ENCODE measurements around the gene LPP. TPM values are rescaled to one million over a fixed set of nuclear protein-coding genes. Genes with fewer than 3 reads are reported as not detected.

LPP gene
- total RNA-seq, 1 experiment from 2014 or later: 148 TPM

DNA sequence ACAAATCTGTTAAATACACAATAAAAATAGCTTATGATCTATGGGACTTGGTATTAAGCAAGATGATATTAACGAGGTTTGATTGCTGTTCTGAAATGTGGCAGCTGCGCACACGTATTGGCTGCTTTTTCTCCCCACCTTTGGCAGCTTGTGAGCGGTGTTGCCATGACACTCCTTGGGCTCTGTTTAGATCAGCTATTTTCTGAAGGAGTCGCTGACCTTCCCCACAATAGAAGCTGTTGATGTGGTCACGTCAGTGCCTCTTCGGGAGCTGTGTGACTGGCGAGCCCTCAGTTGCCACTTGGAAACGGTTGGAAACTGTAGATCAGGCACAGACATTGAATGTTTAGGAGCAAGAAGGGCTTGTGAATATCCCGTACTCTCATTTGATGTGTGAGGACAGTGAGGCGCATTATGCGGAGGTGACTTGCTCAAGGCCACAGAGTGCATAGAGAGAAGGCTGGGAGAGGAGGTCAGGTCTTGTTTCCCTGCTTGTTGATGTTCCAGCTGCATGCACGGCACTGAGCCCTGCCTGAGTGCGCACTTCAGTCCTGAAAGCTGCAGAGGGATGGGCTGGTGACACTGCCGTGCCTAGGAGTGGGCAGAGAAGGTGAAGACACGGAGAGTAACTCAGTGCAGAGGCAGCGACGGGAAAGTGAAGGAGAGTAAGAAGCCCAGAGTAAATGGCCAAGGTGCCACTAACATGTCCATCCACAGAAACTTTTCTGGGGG lies 198.4 kb downstream of the LPP start:
- Histone ChIP-seq H3K27ac (no peak overlapping the region), H3K9me3 (ENCODE audit: insufficient read depth, low read depth) (no peaks in the 10 kb centered on the region), H3K9me2 (ENCODE audit: insufficient read depth) (no peaks in the 10 kb centered on the region), H3K4me3 (no peak overlapping the region), H3F3A (ENCODE audit: insufficient read depth, low read depth) (peaks cover 15% of the 10 kb centered on the region), H3K4me1 (replicated peaks; ENCODE audit: insufficient read depth) (peaks cover 17% of the 10 kb centered on the region), H2AFZ (no peak overlapping the region), H3K4me2 (no peak overlapping the region), H3K27me3 (ENCODE audit: insufficient read depth, low read depth) (no peaks in the 10 kb centered on the region), H3K36me3 (ENCODE audit: low read depth) (no peaks in the 10 kb centered on the region), H3K79me2 (ENCODE audit: low read depth) (no peaks in the 10 kb centered on the region), H4K20me1 (ENCODE audit: insufficient read depth) (no peaks in the 10 kb centered on the region)
- ChIA-PET CTCF (no interaction called here), POLR2A (ENCODE audit: unreplicated experiment) (no interaction called here)
- DNase-seq: no peak
- no TSS peak for BruUV-seq (replicated peaks)
- intact Hi-C loops (cut with micrococcal nuclease; ENCODE audit: unreplicated experiment): no loop called here
- TF ChIP-seq, protein P1, sequence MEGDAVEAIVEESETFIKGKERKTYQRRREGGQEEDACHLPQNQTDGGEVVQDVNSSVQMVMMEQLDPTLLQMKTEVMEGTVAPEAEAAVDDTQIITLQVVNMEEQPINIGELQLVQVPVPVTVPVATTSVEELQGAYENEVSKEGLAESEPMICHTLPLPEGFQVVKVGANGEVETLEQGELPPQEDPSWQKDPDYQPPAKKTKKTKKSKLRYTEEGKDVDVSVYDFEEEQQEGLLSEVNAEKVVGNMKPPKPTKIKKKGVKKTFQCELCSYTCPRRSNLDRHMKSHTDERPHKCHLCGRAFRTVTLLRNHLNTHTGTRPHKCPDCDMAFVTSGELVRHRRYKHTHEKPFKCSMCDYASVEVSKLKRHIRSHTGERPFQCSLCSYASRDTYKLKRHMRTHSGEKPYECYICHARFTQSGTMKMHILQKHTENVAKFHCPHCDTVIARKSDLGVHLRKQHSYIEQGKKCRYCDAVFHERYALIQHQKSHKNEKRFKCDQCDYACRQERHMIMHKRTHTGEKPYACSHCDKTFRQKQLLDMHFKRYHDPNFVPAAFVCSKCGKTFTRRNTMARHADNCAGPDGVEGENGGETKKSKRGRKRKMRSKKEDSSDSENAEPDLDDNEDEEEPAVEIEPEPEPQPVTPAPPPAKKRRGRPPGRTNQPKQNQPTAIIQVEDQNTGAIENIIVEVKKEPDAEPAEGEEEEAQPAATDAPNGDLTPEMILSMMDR (conservative IDR thresholded peaks at IDR 0.05): no peak
- TF ChIP-seq EZH2 (IDR thresholded peaks at IDR 0.05; ENCODE audit: low read depth): no peak

DNA sequence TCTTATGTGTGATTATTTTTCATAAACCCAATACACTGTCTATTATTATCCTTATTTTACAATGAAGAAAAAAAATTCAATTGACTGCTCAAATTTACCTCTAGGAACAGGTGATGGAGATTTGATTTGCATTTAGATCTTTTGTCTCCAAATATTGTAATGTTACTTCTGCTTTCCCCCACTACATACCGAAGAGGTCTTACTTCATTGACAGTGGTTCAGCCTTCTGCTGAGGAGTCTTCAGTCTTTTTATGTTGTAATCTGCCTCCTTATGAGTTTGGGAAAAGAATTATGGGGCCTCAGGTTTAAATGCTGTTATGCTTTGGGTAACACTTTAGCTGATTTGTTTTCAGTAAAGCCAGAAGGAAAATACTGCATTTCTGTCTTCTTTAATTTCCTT lies 199.5 kb downstream of the LPP start:
- POLR2A ChIA-PET (ENCODE audit: unreplicated experiment): no interaction called here
- H3F3A ChIP-seq (ENCODE audit: insufficient read depth, low read depth): peaks cover 4% of the 10 kb centered on the region
- no TSS peak for BruUV-seq (replicated peaks)

GRCh38 chr3:188358787-188359493 lies 205.0 kb downstream of the LPP start:
- no peaks in the 10 kb centered on the region for H4K20me1 ChIP-seq (ENCODE audit: insufficient read depth)
- H3K9me3 ChIP-seq (ENCODE audit: insufficient read depth, low read depth): 0 out of 2 replicates have a peak, but pooled peaks cover 3% of the 10 kb centered on the region
- intact Hi-C loops (cut with micrococcal nuclease; ENCODE audit: unreplicated experiment): no loop called here
- H3K27me3 ChIP-seq (ENCODE audit: insufficient read depth, low read depth): no peaks in the 10 kb centered on the region
- BruUV-seq (replicated peaks): no TSS peak
- H3K27ac ChIP-seq: no peak overlapping the region
- peaks cover 9% of the 10 kb centered on the region for H3K4me1 ChIP-seq (replicated peaks; ENCODE audit: insufficient read depth)
- H2AFZ ChIP-seq: no peak overlapping the region
- H3F3A ChIP-seq (ENCODE audit: insufficient read depth, low read depth): no peaks in the 10 kb centered on the region; the same call in 1 of the 2 replicates
- H3K36me3 ChIP-seq (ENCODE audit: low read depth): no peaks in the 10 kb centered on the region
- H3K79me2 ChIP-seq (ENCODE audit: low read depth): 0 out of 2 replicates have a peak, but pooled peaks cover 3% of the 10 kb centered on the region
- no peak overlapping the region for H3K4me2 ChIP-seq
- no peaks in the 10 kb centered on the region for H3K9me2 ChIP-seq (ENCODE audit: insufficient read depth)
- ChIA-PET POLR2A (ENCODE audit: unreplicated experiment) (no interaction called here), CTCF (interaction anchor here (0.6 to 1.6 kb wide), 3 partner anchors 19 to 866 kb away, joined by 3 to 12 read pairs (median 4); no protein-coding TSS in a partner anchor)
- H3K4me3 ChIP-seq: no peak overlapping the region
- DNase-seq: no peak
- no peak for TF ChIP-seq EZH2 (IDR thresholded peaks at IDR 0.05; ENCODE audit: low read depth)
- TF ChIP-seq, protein P1 (conservative IDR thresholded peaks at IDR 0.05): no peak

More for the DNA sequence above, 199.5 kb downstream of the LPP start:
- DNase-seq: no peak
- 0 out of 2 replicates have a peak, but pooled peaks cover 3% of the 10 kb centered on the region for H3K79me2 ChIP-seq (ENCODE audit: low read depth)
- H4K20me1 ChIP-seq (ENCODE audit: insufficient read depth): no peaks in the 10 kb centered on the region
- H3K9me2 ChIP-seq (ENCODE audit: insufficient read depth): no peaks in the 10 kb centered on the region
- no peaks in the 10 kb centered on the region for H3K9me3 ChIP-seq (ENCODE audit: insufficient read depth, low read depth)
- TF ChIP-seq, protein P1 (conservative IDR thresholded peaks at IDR 0.05): no peak
- TF ChIP-seq EZH2 (IDR thresholded peaks at IDR 0.05; ENCODE audit: low read depth): no peak
- intact Hi-C loops (cut with micrococcal nuclease; ENCODE audit: unreplicated experiment): no loop called here
- H3K36me3 ChIP-seq (ENCODE audit: low read depth): no peaks in the 10 kb centered on the region
- H3K27ac ChIP-seq: no peak overlapping the region
- H3K4me3 ChIP-seq: no peak overlapping the region
- CTCF ChIA-PET: no interaction called here
- peaks cover 9% of the 10 kb centered on the region for H3K4me1 ChIP-seq (replicated peaks; ENCODE audit: insufficient read depth)
- no peak overlapping the region for H3K4me2 ChIP-seq
- no peaks in the 10 kb centered on the region for H3K27me3 ChIP-seq (ENCODE audit: insufficient read depth, low read depth)
- no peak overlapping the region for H2AFZ ChIP-seq

Data from PC-9 (cell line).